GM18907 (cell line): ENCODE results near the gene TMEM269.

Experiments used
- ATAC-seq: cut with Tn5 transposase; IDR thresholded peaks from one replicate; pipeline ENCODE4 v1.9.1; 2021; ENCODE audit warnings: mild to moderate bottlenecking, moderate library complexity; ENCODE audit not compliant: unreplicated experiment

TMEM269 gene

DNA sequence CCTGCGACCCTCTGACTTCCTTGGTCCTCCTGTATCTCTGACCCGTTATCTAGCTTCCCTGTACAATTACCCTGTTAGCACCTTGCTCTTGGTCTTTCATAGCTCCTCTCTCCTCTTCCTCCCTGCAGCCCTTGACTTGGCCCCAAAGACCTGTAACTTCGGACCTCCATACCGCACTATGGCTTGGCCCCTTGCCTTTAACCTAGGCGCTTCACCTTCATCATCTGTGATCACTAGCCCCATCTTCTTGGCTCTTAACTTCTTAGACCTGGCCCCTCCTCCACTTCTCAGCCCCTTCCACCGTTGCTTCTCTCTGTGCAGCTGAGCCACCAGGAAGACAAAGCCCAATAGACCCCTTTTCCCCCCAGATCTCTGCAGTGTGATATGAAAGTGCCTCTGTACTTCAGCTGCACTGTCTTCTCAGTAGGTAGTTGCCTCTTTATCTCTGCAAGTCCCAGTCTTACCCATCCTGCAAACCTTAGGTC is 62.4 kb downstream of the TMEM269 start:
- peak; percentile 7 for ATAC-seq

DNA sequence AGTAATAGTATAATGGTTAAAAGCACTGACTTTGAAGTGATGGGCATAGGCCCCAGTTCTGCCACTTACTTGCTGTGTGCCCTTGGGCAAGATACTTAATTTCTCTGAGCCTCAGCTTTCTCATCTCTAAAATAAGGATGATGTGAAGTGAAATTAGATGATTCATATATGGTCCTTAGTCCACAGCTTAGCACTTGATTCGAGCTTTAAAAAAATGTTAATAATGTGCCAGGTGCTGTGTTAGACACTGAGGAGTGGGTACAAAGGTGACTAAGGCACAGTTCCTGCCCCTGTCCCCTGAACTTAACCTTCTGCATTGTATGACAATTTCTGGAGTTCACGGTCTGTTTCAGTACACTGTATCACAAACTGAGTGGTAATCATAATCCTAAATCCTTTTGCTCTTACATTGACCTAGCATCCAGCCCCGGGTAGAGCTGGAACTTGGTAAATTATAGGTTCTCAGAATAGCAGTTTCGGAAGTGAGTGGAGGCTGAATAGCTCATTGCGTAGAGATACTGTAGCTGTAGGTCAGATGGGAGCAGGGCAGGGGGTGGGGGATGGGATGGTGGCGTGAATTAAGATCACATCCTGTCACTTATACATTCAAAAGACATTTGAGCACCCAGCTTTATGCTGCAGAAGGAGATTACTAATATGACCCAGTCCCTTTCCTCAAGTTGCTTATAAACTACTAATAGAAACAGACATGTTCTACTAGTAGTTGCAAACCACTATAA is 63.1 kb downstream of the TMEM269 start:
- ATAC-seq: no peak

DNA sequence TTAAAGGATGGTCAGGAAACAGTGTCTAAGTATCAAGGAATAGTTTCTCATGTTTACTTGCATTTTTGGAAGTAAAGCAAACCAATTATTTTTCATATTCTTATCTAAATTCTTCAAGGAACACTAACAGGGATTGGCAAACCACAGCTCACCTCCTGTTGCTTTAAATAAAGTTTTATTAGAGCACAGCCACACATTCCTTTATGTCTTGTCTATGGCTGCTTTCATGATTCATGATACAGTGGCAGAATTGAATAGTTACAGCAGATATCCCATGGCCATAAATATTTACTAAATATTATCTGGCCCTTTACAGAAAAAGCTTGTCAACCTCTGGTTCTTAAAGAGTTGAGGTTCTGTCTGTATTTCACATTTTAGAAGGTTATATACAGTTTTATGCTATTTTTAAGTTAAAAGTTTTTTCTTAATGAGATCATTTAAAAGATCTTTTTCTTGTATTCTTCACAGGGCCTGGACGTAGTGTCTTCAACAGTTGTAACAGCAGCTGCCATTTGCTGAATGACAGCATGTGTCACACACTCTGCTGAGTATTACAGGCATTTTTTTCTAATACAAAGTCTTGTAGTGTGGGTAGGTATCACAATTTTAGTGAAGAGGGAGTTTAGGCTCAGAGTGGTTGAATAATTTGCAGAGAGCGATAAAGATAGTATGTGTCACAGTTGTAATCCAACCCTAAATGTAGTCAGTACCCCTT is 64.2 kb downstream of the TMEM269 start:
- ATAC-seq: no peak

DNA sequence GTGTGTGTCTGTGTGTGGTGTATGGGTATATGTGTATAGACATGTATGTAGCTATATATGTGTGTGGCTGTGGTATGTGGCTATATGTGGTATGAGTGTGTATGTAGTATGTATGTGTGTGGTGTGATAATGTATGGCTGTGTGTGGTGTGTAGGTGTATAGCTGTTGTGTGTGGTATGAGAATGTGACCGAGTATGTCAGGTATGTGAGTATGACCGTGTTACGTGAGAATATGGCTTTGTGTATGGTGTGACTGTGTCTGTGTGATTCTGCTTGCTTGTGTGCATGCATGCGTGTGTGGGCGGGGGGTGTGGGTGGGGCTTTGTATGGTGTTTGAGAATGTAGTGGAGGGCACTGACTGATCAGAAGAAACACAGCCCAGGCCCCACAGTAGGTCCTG is 65.2 kb downstream of the TMEM269 start:
- no peak for ATAC-seq
